HG03025 (cell line): ENCODE results near the gene HSF2BP.
"Not testable (repeated sequence)": the region's sequence is repeated elsewhere in the genome, so short reads cannot be mapped to it uniquely, and the experiment has no call there.

Experiments
- ATAC-seq: cut with Tn5 transposase; IDR thresholded peaks from one replicate; pipeline ENCODE4 v1.9.1; 2021; ENCODE audit warnings: mild to moderate bottlenecking, moderate library complexity; ENCODE audit not compliant: unreplicated experiment, low FRiP score

The HSF2BP gene

DNA sequence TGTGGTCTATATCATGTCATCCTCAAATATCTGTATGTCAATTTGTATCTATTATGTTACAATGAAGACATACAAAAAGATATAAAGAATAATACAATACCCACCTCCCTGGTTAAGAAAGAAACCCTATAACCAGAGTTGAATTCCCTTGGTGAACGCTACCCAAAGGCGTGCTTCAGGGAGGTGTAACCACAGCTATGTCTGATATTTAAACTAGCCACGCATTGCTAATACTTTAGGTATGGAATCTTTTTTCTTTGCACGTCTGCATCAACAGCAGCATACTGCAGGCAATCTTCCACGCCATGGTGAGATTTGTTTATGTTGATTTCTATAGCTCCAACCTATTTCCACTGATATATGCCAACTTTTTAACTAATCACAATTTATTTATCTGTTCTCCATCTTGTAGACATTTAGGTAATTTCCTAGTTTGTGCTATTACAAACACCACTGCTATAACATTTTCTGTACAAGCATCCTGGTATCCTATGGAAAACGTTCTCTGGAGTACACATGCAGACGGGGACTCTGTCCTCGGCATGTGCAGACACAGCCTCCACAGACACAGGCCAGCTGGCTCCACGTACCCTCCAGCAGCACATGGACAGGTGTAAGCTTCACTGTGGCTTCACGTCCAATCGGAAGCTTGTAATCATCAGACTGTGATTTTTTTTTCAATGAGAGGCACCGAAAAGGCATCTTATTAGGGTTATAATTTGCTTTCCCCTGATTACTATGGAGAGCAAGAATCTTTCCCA is 58.5 kb downstream of the HSF2BP start:
- no peak for ATAC-seq

DNA sequence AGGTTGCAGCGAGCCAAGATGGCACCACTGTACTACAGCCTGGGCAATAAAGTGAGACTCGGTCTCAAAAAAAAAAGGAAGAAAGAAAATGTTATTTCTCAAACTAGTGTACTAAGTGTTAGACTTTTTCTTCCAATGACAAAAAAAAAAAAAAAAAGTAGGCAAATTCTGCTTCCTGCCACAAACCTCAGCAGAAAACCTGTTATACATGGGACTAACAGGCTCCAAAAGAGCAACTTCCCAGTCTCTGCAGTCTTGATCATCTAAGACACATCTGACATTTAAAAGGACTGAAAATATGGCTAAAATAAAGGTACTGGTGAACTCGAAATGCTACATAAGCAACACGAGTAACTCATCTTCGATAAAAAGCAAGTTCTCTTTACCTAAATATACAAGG is 59.6 kb downstream of the HSF2BP start:
- ATAC-seq: no peak

DNA sequence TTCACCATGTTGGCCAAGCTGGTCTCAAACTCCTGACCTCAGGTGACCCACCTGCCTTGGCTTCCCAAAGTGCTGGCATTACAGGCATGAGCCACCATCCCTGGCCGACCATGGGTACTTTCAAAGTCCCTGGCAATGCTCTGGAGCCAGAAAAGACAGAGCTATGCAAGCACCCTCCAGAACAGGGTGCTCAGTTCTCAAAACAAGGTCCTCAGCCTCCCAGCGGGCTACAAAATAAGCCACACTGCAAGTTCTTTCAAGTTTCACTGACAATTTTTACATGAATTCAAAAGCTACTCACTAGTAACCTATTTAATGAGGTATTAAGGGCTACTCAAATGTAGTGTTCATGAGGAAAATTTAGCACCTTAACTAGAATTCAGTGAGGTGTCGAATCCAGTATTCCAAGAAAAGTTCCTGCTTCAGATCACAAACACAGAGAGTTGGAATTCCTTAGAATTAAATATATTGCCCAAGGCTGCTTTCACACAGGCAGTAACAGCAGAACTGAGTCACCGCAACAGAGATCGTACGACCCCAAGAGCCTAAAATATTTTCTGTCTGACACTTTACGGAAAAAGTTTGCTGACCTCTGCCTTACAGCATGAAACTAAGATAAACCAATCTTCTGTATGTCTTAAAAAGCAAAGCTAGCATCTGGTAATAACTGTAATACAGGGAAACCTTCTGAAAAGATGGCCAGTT is 60.7 kb downstream of the HSF2BP start:
- ATAC-seq: no peak

DNA sequence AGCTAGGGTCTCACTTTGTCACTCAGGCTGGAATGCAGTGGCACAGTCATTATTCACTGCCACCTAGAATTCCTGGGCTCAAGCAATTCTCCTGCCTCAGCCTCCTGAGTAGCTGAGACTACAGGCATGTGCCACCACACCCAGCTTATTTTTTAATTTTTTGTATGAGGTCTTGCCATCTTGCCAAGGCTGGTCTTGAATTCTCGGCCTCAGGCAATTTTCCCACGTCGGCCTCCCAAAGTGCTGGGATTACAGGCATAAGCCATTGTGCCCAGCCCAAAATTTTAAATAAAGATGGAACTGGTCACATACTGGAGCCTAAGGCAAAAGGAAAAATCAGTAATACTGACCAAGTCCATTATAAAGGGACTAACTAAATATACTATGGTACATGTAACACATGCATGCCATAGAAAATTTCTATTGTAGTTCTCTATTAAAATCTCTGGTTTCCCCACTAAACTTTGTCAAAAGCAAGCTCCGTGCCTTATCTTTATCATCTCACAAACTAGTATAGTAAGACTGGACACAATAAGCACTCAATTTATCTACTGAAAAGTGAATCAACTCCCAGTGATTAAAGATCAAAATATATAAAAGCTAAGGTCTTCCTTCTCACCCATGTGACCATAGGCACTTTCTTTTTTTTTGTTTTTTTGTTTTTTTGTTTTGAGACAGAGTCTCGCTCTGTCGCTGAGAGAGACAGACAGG is 61.6 kb downstream of the HSF2BP start:
- no peak for ATAC-seq

DNA sequence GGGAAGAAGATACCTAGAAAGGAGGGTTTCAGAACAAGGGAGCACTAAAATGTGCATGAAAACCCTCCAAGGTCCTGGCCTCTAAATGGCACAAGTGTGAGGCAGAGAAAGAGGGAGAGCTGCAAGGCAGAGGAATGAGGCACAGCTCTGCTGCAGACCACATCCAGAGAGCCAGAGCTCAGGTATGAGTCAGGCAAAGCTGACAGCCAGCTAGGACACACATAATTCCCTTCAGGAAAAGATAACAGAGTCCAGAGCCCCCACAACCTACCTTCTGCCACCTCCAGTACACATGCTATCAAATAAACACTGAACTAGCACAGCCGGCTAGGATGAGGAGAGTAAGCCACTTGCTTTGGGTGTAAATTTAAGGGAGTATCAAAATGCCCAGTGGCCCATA is 62.2 kb downstream of the HSF2BP start:
- ATAC-seq: no peak

DNA sequence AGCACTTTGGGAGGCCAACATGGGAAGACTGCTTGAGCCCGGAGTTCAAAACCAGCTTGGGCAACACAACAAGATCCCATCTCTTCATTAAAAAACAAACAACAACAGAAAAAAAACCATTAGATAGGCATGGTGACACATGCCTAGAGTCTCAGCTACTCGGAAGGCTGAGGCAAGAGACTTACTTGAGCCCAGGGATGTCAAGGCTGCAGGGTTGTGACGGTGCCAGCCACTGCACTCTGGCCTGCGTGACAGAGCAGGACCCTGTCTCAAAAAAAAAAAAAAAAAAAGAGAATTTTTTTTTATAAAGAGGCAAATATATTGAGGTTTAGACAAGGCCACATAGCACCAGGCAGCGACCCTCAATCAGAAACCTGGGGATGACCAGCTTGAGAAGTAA is 62.7 kb downstream of the HSF2BP start:
- no peak for ATAC-seq

DNA sequence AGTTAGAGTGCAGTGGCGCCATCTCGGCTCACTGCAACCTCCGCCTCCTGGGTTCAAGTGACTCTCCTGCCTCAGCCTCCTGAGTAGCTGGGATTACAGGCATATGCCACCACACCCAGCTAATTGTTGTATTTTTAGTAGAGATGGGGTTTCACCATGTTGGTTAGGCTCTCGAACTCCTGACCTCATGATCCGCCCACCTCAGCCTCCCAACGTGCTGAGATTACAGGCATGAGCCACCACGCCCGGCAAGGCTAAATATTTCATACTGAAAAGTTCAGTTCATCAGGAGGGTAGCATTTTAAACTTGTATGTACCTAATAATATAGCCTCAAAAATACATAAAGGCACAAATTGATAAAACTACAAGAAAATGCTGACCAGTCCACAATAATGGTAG is 63.5 kb downstream of the HSF2BP start:
- ATAC-seq: not testable (repeated sequence)

DNA sequence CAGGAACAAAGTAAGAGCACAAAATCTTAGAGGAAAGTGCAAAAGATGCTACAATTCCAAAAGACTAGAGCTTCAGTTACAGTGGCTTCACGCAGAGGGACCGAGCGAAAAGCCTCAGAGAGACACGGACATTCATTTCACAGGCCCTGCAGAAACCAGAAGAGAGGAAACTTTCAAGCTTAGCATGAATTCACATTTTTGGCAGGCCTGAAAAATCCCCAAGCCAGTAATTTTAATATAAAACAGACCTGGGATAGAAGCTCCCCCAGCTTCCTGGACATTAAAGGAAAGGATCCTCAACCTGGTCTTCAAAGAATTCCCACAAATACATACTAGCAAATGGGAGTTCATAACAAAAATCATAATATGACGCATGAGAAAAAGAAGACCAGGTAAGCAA is 66.2 kb downstream of the HSF2BP start:
- no peak for ATAC-seq

DNA sequence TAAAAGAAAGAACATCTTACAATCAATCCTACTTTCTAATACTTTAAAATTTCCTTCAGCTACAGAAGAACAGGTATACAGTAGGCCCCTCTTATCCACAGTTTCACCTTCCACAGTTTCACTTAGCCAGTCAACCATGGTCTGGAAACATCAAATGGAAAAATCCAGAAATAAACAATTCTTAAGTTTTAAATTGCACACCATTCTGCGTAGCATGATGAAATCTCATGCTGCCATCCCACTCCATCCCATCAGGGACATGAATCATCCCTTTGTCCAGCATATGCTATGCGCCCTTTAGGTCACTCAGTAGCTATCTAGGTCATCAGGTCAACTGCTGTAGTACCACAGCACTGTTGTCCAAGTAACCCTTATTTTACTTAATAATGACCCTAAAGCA is 67.7 kb downstream of the HSF2BP start:
- no peak for ATAC-seq

DNA sequence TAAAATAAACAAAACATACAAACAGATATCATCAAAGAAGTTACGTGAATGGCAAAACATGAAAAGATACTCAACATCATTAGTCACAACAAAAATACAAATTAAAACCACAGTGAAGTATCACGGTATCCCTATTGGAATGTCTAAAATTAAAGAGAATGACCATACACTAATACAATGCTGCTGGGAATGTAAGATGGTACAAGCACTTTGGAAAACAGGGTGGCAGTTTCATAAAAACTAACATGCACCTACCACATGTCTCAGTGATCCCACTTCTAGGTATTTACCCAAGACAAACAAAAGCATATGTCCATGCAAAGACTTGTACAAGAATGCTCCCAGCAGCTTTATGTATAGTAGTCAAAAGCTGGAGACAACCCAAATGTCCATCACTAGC is 69.1 kb downstream of the HSF2BP start:
- no peak for ATAC-seq

DNA sequence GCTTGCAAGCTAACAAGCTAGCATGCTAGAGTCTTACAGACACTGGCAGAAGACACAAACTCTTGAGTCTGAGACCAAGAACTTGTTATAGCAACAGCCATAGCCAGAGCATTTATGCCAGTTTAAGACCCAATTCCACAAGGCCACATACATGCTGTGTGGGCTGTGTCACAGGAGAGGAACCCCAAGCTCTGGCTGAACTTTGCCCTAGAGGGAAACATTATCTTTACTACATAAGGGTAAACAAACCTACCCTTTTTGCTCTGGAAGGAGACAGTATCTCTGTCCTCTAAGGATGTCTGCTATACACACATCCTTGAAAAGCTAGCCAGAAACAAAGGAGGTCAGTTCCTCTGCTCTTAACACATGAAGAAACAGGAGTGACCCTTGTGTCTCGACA is 70.3 kb downstream of the HSF2BP start:
- no peak for ATAC-seq

DNA sequence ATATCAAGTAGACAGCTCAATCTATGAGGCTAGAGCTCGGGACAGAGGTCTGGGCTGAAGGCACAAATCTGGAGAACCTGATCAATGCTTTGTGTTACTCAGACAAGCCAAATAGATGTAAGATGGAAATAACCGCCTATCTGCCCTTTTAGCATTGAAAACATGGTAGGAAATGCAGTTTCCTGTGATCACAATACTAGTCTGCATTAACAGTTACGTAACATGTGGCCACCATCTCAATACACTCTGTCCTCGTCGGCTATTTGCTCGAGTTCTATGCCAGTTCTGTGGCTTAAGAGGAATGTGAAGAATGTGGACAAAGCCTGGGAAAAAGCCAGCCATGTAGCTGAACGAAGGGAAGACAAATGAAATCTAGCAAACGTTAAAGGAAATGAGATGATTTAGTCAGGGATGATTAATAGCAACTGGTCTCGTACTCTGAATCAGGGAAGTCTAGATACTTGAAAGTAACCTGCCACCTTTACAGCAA is 73.3 kb downstream of the HSF2BP start:
- no peak for ATAC-seq

DNA sequence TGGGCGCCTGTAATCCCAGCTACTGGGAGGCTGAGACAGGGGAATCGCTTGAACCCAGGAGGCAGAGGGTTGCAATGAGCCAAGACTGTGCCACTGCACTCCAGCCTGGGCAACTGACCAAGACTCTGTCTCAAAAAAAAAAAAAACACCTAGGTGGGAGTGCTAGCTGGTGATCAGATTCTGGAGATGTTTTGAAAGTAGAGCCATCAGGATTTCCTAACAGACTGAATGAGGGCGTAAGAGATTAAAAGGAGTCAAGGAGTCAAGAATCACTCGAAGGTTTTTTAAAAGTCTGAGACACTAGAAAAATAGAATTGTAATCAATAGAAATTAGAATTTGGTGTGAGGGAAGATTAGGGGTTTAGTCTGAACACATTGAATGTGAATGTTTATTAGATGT is 73.8 kb downstream of the HSF2BP start:
- ATAC-seq: no peak

DNA sequence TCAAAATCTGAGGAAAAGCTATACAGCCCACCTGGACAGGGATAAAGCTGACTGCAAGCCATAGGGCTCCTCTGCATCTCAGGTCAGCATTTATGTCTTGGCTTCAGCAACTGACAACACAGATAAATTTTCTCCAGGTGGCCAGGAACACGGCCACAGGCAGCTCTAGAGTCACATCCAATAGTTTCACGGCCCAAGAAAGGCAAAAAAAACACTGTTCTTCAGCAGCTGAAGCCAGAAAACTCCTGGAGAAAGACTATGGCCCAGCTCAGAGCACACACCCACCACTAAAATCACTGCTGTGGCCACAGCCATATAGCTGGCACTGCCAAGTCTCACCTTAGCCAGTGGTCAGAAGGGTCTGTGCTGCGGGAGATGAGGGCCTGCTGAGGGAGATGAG is 77.8 kb downstream of the HSF2BP start:
- no peak for ATAC-seq

DNA sequence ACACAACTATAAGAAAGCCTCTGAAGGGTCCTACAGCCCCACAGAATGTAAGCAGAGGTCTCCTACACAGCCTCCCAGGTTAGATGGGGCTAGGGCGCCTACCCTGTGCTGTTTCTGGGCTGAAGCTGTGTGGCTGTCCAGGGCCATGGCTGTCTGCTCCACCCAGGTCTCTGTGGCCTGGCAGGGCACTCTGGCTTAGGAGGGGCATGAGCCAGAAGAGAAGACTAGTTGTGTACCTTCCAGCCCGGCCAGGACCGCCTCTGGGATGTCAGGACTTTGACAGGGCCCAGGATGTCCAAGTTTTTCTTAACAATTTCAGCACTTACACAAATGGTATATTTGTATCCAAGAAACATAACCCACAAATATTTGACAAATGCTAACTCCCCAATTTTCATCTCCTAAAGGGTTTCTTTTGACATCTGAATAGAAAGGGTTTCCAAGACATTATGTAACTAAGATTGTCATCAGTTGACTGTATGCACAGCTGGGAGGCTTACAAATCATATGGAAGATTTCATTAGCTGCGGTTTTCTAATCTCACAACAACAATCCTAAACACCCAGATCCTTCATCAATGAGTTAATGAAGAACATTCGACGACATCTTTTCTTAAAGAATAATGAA is 80.5 kb downstream of the HSF2BP start:
- no peak for ATAC-seq

DNA sequence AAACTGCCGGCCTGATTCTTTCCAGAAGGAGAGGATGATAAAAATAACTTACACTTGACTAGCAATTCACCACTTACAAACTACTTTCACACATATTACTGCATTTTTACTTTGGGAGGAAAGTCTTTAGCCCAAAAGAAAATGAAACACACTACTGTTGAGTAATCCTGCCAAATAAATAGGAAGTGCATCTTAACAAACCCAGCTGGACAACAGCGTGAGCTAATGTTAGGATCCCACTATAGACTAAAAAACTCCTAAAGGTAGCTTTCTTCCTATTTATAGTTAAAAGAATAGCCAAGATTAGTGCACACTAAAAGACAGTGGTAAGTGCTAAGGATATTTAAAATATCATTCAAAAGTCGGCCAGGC is 83.8 kb downstream of the HSF2BP start:
- ATAC-seq: no peak

DNA sequence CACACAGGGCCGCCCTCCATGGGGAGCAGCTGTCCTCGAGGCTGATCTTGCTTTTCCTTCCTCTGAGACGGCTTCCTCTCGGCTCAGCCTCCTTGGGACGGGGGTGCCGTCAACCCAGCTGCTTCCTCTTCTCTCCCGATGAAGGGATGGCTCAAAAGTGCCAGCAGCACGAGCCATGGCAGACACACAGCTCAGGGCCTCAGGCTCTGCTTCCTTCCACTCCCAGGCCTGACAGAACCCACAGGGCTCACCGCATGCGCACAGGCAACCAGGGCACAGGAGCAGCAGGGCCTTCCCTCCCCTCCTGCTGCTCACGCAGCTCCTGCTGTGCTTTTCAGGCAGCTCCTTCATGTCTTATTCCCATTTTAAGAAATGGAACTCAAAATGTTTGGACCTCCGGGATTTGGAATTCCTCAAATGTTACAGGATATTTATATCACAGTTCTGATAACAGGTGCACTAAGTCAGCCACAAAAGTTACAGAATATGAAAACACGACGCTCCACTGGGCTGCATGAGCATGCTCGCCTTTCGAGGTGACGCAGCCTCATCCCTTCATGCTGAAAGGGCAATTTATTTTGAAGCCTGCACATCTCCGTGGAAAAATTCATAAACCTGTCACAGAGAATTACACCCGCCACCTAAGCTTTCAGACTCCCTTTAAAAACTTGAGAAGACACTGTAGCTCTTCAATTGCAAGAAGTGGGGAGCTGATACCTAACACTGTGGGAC is 84.4 kb downstream of the HSF2BP start:
- ATAC-seq: no peak

DNA sequence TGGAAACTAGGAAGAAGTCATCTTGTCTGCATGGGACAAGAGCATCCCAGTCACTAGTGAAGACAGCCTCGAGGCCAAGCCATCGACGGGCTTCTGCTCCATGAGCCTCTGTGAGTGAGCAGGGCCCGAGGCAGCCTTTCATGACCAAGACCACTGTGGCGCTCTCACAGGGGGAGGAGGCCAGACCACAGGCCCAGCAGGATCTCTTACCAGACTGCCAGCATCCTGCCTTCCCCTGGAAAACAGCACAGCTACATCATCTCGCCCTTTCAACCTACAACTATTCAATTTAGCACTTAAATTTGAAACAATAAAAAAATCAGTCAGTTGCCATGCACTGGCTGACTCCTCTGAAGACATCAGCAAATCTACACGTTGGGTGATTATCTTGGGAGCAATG is 85.4 kb downstream of the HSF2BP start:
- ATAC-seq: no peak

DNA sequence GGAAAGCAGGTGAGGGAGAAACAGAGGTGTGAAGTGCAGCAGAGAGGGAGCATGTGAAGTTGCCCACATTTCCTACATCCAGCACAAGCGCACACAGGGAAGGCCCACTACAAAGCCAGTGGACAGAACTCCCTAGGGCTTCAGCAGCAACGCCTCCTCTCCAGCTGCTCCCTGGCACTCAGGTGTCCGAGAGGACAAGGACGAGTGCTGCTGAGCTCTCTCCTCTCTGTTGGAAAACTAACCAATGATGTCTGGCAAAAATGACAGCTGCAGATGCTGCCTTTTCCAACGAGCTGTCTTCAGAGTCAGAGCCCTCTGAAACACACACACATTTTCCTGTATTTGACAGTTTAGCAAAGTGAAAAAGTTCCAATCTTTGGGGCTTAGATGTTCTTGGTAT is 86.8 kb downstream of the HSF2BP start:
- ATAC-seq: no peak

DNA sequence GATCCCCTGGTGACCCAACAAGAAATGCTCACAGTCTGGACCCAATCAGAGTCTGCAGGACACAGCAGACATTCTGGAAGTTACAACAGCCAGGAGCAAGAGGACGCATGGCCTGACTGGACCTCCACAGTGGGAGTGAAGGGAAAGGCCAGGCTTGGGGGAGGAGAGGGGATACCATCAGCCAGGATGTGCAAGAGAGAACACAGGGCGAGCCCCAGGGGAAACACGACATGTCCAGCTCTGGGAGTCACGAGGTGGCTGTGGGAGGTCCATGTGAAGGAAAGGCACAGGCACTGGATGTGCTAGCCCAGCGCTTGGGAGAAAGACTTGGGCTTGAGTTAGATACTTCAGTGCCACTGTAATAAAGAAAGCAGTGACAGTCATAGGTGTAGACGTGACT is 87.3 kb downstream of the HSF2BP start:
- no peak for ATAC-seq
